AG10803 (cell line): ENCODE data around the gene SMAD9.

Experiments
- DNase-seq: peaks from one replicate; pipeline ENCODE4 v3.0.0; 2010; ENCODE audit warnings: low read depth
- H3K4me3 ChIP-seq: 2 replicates; pipeline ENCODE4 v1.5.1; 2011; ENCODE audit warnings: mild to moderate bottlenecking, low read length, control low read depth
- CTCF ChIP-seq: conservative IDR thresholded peaks from 2 replicates; pipeline ENCODE4 v1.5.1; 2011; ENCODE audit warnings: mild to moderate bottlenecking, low read length, control low read depth, inconsistent platforms

Gene SMAD9

GRCh38 chr13:36945078-36945477 lies 25.0 kb upstream of the SMAD9 start:
- H3K4me3 ChIP-seq = no peak overlapping the region
- no peak for DNase-seq
- TF ChIP-seq CTCF = no peak

GRCh38 chr13:36925603-36926002 lies 5.6 kb upstream of the SMAD9 start:
- DNase-seq = no peak
- no peak overlapping the region for H3K4me3 ChIP-seq
- no peak for TF ChIP-seq CTCF

- no peak for TF ChIP-seq CTCF
- H3K4me3 ChIP-seq = no peak overlapping the region
- no peak for DNase-seq
Observed at GRCh38 chr13:36924001-36924400, 4.0 kb upstream of the SMAD9 start.

- TF ChIP-seq CTCF = no peak
Observed at GRCh38 chr13:36921631-36922301, 1.7 kb upstream of the SMAD9 start.

GRCh38 chr13:36920616-36921185 lies 663 bp upstream of the SMAD9 start:
- no peak for TF ChIP-seq CTCF
- H3K4me3 ChIP-seq = peak overlapping the region; percentile 47
- no peak for DNase-seq

More at GRCh38 chr13:36921631-36922301, 1.7 kb upstream of the SMAD9 start:
- H3K4me3 ChIP-seq = no peak overlapping the region
- no peak for DNase-seq

- no peak for TF ChIP-seq CTCF
- peak overlapping the region; percentile 75 for H3K4me3 ChIP-seq
- peak; percentile 25 for DNase-seq
Observed at GRCh38 chr13:36919171-36919832, 736 bp downstream of the SMAD9 start.
